Activated T-helper 17 cell treated with anti-CD3 and anti-CD28 coated beads, Interleukin-2, amount 50 U/mL, for 72 hours (primary cell): ENCODE measurements around the gene RRBP1. TPM values are rescaled to one million over a fixed set of nuclear protein-coding genes. Genes with fewer than 3 reads are reported as not detected.
A peak's percentile ranks its signal among the peaks of the same experiment; 100 is the strongest.

Experiments used
- ATAC-seq: fragments of 150-1000 bp; cut with Tn5 transposase; replicated peaks from 2 replicates; pipeline ENCODE4 v1.10.0; 2021; ENCODE audit warnings: mild to moderate bottlenecking, moderate library complexity
- H3K27ac Mint-ChIP-seq: one replicate; pipeline ENCODE4 v1.8.0; 2022; ENCODE audit warnings: mixed read lengths
- H3K27me3 Mint-ChIP-seq: one replicate; pipeline ENCODE4 v1.8.0; 2022; ENCODE audit warnings: mixed read lengths
- H3K36me3 Mint-ChIP-seq: one replicate; pipeline ENCODE4 v1.8.0; 2022; ENCODE audit warnings: low read depth, mild to moderate bottlenecking, mixed read lengths
- H3K4me1 Mint-ChIP-seq: one replicate; pipeline ENCODE4 v1.8.0; 2022; ENCODE audit warnings: mixed read lengths
- H3K4me3 Mint-ChIP-seq: one replicate; pipeline ENCODE4 v1.8.0; 2022; ENCODE audit warnings: mild to moderate bottlenecking, mixed read lengths
- H3K9me3 Mint-ChIP-seq: one replicate; pipeline ENCODE4 v1.8.0; 2022; ENCODE audit warnings: mixed read lengths
- total RNA-seq, 2 donors: library from RNA; stranded (reverse); gene quantifications; one replicate each; pipeline ENCODE4 v1.2.3, GENCODE V29; 2022

RRBP1 gene
- total RNA-seq, 2 donors from 2014 or later = 21.6 to 32.5 TPM

- no peak for ATAC-seq
- H3K9me3 Mint-ChIP-seq = no peaks in the 10 kb centered on the region
- no peak overlapping the region for H3K27ac Mint-ChIP-seq
- H3K4me3 Mint-ChIP-seq = no peak overlapping the region
- H3K27me3 Mint-ChIP-seq = no peaks in the 10 kb centered on the region
- H3K36me3 Mint-ChIP-seq = peaks cover 32% of the 10 kb centered on the region
- H3K4me1 Mint-ChIP-seq = peaks cover 2% of the 10 kb centered on the region
Measured at GRCh38 chr20:17657079-17657825, 24.8 kb downstream of the RRBP1 start.

GRCh38 chr20:17655865-17656479 is 26.1 kb downstream of the RRBP1 start:
- Mint-ChIP-seq H3K27me3 (no peaks in the 10 kb centered on the region), H3K4me1 (no peaks in the 10 kb centered on the region), H3K27ac (no peak overlapping the region), H3K36me3 (peaks cover 32% of the 10 kb centered on the region), H3K9me3 (no peaks in the 10 kb centered on the region), H3K4me3 (no peak overlapping the region)
- peak; percentile 50 for ATAC-seq

GRCh38 chr20:17655286-17655651 is 26.8 kb downstream of the RRBP1 start:
- Mint-ChIP-seq H3K9me3 (no peaks in the 10 kb centered on the region), H3K27ac (no peak overlapping the region), H3K4me3 (no peak overlapping the region), H3K36me3 (peaks cover 31% of the 10 kb centered on the region), H3K27me3 (no peaks in the 10 kb centered on the region), H3K4me1 (no peaks in the 10 kb centered on the region)
- ATAC-seq = no peak

- H3K36me3 Mint-ChIP-seq = peaks cover 26% of the 10 kb centered on the region
- H3K4me3 Mint-ChIP-seq = no peak overlapping the region
- no peaks in the 10 kb centered on the region for H3K27me3 Mint-ChIP-seq
- no peak overlapping the region for H3K27ac Mint-ChIP-seq
- H3K9me3 Mint-ChIP-seq = no peaks in the 10 kb centered on the region
- H3K4me1 Mint-ChIP-seq = no peaks in the 10 kb centered on the region
- ATAC-seq = no peak
Measured at GRCh38 chr20:17654649-17655285, 27.3 kb downstream of the RRBP1 start.

GRCh38 chr20:17653835-17654648 is 28.0 kb downstream of the RRBP1 start:
- Mint-ChIP-seq H3K36me3 (peaks cover 23% of the 10 kb centered on the region), H3K4me3 (no peak overlapping the region), H3K27me3 (no peaks in the 10 kb centered on the region), H3K27ac (no peak overlapping the region), H3K9me3 (no peaks in the 10 kb centered on the region), H3K4me1 (no peaks in the 10 kb centered on the region)
- no peak for ATAC-seq

GRCh38 chr20:17652411-17652810 is 29.6 kb downstream of the RRBP1 start:
- H3K4me1 Mint-ChIP-seq = no peaks in the 10 kb centered on the region
- H3K9me3 Mint-ChIP-seq = no peaks in the 10 kb centered on the region
- peaks cover 15% of the 10 kb centered on the region for H3K36me3 Mint-ChIP-seq
- ATAC-seq = no peak
- no peak overlapping the region for H3K27ac Mint-ChIP-seq
- H3K4me3 Mint-ChIP-seq = no peak overlapping the region
- no peaks in the 10 kb centered on the region for H3K27me3 Mint-ChIP-seq

- H3K36me3 Mint-ChIP-seq = peaks cover 10% of the 10 kb centered on the region
- no peak overlapping the region for H3K27ac Mint-ChIP-seq
- no peak overlapping the region for H3K4me3 Mint-ChIP-seq
- no peaks in the 10 kb centered on the region for H3K9me3 Mint-ChIP-seq
- ATAC-seq = no peak
- no peaks in the 10 kb centered on the region for H3K27me3 Mint-ChIP-seq
- no peaks in the 10 kb centered on the region for H3K4me1 Mint-ChIP-seq
Measured at GRCh38 chr20:17651760-17652388, 30.2 kb downstream of the RRBP1 start.

- Mint-ChIP-seq H3K36me3 (peaks cover 3% of the 10 kb centered on the region), H3K27me3 (no peaks in the 10 kb centered on the region), H3K4me3 (no peak overlapping the region), H3K9me3 (no peaks in the 10 kb centered on the region), H3K27ac (no peak overlapping the region), H3K4me1 (no peaks in the 10 kb centered on the region)
- no peak for ATAC-seq
Measured at GRCh38 chr20:17651129-17651759, 30.8 kb downstream of the RRBP1 start.

- Mint-ChIP-seq H3K36me3 (no peaks in the 10 kb centered on the region), H3K4me1 (no peaks in the 10 kb centered on the region), H3K27ac (no peak overlapping the region), H3K4me3 (no peak overlapping the region), H3K9me3 (no peaks in the 10 kb centered on the region), H3K27me3 (no peaks in the 10 kb centered on the region)
- no peak for ATAC-seq
Measured at GRCh38 chr20:17650301-17651128, 31.5 kb downstream of the RRBP1 start.

GRCh38 chr20:17648791-17649730 is 33.0 kb downstream of the RRBP1 start:
- H3K9me3 Mint-ChIP-seq = no peaks in the 10 kb centered on the region
- no peak overlapping the region for H3K4me3 Mint-ChIP-seq
- no peak for ATAC-seq
- no peak overlapping the region for H3K27ac Mint-ChIP-seq
- no peaks in the 10 kb centered on the region for H3K4me1 Mint-ChIP-seq
- no peaks in the 10 kb centered on the region for H3K27me3 Mint-ChIP-seq
- no peaks in the 10 kb centered on the region for H3K36me3 Mint-ChIP-seq

- H3K9me3 Mint-ChIP-seq = no peaks in the 10 kb centered on the region
- no peak overlapping the region for H3K4me3 Mint-ChIP-seq
- no peaks in the 10 kb centered on the region for H3K36me3 Mint-ChIP-seq
- no peaks in the 10 kb centered on the region for H3K4me1 Mint-ChIP-seq
- no peaks in the 10 kb centered on the region for H3K27me3 Mint-ChIP-seq
- no peak for ATAC-seq
- no peak overlapping the region for H3K27ac Mint-ChIP-seq
Measured at GRCh38 chr20:17648315-17648646, 33.8 kb downstream of the RRBP1 start.

- H3K27ac Mint-ChIP-seq = no peak overlapping the region
- no peak overlapping the region for H3K4me3 Mint-ChIP-seq
- H3K4me1 Mint-ChIP-seq = no peaks in the 10 kb centered on the region
- H3K9me3 Mint-ChIP-seq = no peaks in the 10 kb centered on the region
- no peak for ATAC-seq
- H3K36me3 Mint-ChIP-seq = no peaks in the 10 kb centered on the region
- H3K27me3 Mint-ChIP-seq = no peaks in the 10 kb centered on the region
Measured at GRCh38 chr20:17647391-17648314, 34.4 kb downstream of the RRBP1 start.
